Panc1 (cell line): ENCODE measurements around the gene AGBL1. TPM values are rescaled to one million over a fixed set of nuclear protein-coding genes. Genes with fewer than 3 reads are reported as not detected.

Experiments
- ATAC-seq: fragments of 200-7000 bp; cut with Tn5 transposase; 2 replicates; pipeline ENCODE4 v1.9.1; 2020; ENCODE audit warnings: mild to moderate bottlenecking, moderate library complexity
- BruUV-seq: library from RNA; stranded (reverse); fragments of 400-500 nt; replicated peaks from 2 replicates; lab custom pipeline; 2021; lab: Mats Ljungman, UMichigan
- CTCF ChIA-PET: fragments of 300-600 bp; sonication (Branson Sonifier 250); formaldehyde crosslinking; loops from one replicate; lab custom pipeline; 2022; ENCODE audit warnings: antibody characterized with exemption; lab: Charles Lee
- POLR2A ChIA-PET: fragments of 300-600 bp; sonication (Branson Sonifier 250); formaldehyde crosslinking; loops from one replicate; lab custom pipeline; 2022; ENCODE audit warnings: antibody characterized with exemption; lab: Charles Lee
- DNase-seq: peaks from one replicate; pipeline ENCODE4 v3.0.0-alpha.2; 2010; ENCODE audit warnings: low read depth, low spot score
- H3K27ac ChIP-seq: 2 replicates; pipeline ENCODE4 v1.5.1; 2011; ENCODE audit warnings: mild to moderate bottlenecking, low read length, inconsistent platforms
- H3K27me3 ChIP-seq: fragments of 200-500 bp; sonication (Bioruptor generic); 2 replicates; pipeline ENCODE4 v1.6.0; 2014; ENCODE audit warnings: low read length, inconsistent platforms; ENCODE audit not compliant: control insufficient read depth, insufficient read depth
- H3K36me3 ChIP-seq: fragments of 200-500 bp; sonication (Bioruptor generic); 2 replicates; pipeline ENCODE4 v1.5.1; 2014; ENCODE audit warnings: inconsistent platforms, mild to moderate bottlenecking, low read length, moderate library complexity; ENCODE audit not compliant: control insufficient read depth, insufficient read depth
- H3K4me1 ChIP-seq: 2 replicates; pipeline ENCODE4 v1.5.1; 2011; ENCODE audit warnings: inconsistent platforms, mild to moderate bottlenecking, low read length, moderate library complexity; ENCODE audit not compliant: control insufficient read depth, insufficient read depth
- H3K4me3 ChIP-seq, 2 experiments: 2 replicates each; pipeline ENCODE4 v1.5.1; 2011 to 2012; ENCODE audit warnings: low read depth in 2 of 2, low read length in 2 of 2, mild to moderate bottlenecking in 2 of 2, inconsistent platforms in 1 of 2, moderate library complexity in 1 of 2
- H3K9me3 ChIP-seq: fragments of 200-500 bp; sonication (Bioruptor generic); 2 replicates; pipeline ENCODE4 v1.5.1; 2014; ENCODE audit warnings: low read depth, mild to moderate bottlenecking, inconsistent platforms, low read length, moderate library complexity; ENCODE audit not compliant: control insufficient read depth, insufficient read depth
- POLR2AphosphoS5 ChIP-seq: IDR thresholded peaks from 2 replicates; pipeline ENCODE4 v1.6.1; 2012; ENCODE audit warnings: mild to moderate bottlenecking, low read depth, low read length, moderate library complexity
- SIN3A ChIP-seq: IDR thresholded peaks from 2 replicates; pipeline ENCODE4 v1.6.1; 2012; ENCODE audit warnings: low read depth, mild to moderate bottlenecking, low read length, moderate library complexity, borderline replicate concordance; ENCODE audit not compliant: insufficient read depth
- TCF7L2 ChIP-seq: IDR thresholded peaks from 2 replicates; pipeline ENCODE4 v1.6.1; 2011; ENCODE audit warnings: mild to moderate bottlenecking, low read depth, low read length, inconsistent platforms
- in situ Hi-C: cut with HindIII; loops from 2 replicates; pipeline ENCODE4 v1.10.0; 2016; ENCODE audit warnings: low sequenced_read_pairs, low pct_unique_long_range_greater_than_20kb
- intact Hi-C: fragments of 100-400 bp; cut with micrococcal nuclease; formaldehyde crosslinking; loops from one replicate; pipeline ENCODE4 v1.10.0; 2022; ENCODE audit not compliant: unreplicated experiment
- total RNA-seq: library from RNA; stranded (reverse); gene quantifications from one replicate; pipeline ENCODE4 v1.2.1, GENCODE V29; 2021; ENCODE audit not compliant: unreplicated experiment
- TF ChIP-seq, protein P1 (sequence below), 2 experiments: IDR thresholded peaks; 2 replicates each; pipeline ENCODE4 v1.6.1; 2011 to 2012; ENCODE audit warnings: low read depth in 2 of 2, control low read depth in 1 of 2, low read length in 1 of 2, mild to moderate bottlenecking in 1 of 2, moderate library complexity in 1 of 2; ENCODE audit not compliant: insufficient read depth in 1 of 2
- TF ChIP-seq, protein P2 (sequence below): fragments of 450-650 bp; IDR thresholded peaks from 2 replicates; pipeline ENCODE4 v1.5.1; 2017; ENCODE audit warnings: mild to moderate bottlenecking

The AGBL1 gene
- total RNA-seq, 1 experiment from 2014 or later, result not detected

DNA sequence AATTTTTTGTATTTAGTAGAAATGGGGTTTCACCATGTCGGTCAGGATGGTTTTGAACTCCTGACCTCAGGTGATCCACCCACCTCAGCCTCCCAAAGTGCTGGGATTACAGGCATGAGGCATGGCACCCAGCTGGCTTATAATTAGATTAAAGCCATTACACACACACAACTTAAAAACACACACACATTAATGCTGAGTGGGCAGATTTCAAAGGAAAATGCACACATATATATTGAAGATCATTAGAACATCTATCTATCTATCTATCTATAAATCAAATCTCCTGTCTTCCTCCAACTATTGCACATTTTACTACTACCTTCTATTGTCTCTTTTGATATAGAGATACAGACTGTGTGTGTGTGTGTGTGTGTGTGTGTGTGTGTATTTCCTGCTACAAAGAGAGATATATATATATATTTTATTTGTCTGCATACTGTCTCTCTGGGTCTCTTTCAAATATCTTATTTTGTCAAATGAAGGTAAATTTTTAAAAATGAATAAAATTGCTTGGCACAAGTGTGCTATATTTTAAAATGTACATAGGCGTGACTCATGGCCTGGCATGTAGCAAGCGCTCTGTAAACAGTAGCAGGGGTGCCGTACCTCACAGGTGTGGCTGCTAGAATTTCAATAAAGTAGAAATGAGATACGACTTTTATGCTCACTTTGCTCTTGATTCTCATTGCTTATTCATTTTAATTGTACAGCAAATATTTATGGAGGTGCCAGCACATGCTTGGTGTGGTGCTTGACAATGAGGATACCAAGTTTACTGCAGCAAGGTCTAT lies 655.8 kb downstream of the AGBL1 start:
- in situ Hi-C loops (no loop called here), intact Hi-C loops (no loop called here)
- Histone ChIP-seq H3K27ac (no peak overlapping the region), H3K4me3 (no peak overlapping the region), H3K4me1 (no peaks in the 10 kb centered on the region), H3K36me3 (no peaks in the 10 kb centered on the region), H3K27me3 (no peaks in the 10 kb centered on the region), H3K9me3 (no peaks in the 10 kb centered on the region)
- CTCF ChIA-PET, result no interaction called here
- POLR2A ChIA-PET, result no interaction called here
- no TSS peak for BruUV-seq
- TF ChIP-seq, protein P1, sequence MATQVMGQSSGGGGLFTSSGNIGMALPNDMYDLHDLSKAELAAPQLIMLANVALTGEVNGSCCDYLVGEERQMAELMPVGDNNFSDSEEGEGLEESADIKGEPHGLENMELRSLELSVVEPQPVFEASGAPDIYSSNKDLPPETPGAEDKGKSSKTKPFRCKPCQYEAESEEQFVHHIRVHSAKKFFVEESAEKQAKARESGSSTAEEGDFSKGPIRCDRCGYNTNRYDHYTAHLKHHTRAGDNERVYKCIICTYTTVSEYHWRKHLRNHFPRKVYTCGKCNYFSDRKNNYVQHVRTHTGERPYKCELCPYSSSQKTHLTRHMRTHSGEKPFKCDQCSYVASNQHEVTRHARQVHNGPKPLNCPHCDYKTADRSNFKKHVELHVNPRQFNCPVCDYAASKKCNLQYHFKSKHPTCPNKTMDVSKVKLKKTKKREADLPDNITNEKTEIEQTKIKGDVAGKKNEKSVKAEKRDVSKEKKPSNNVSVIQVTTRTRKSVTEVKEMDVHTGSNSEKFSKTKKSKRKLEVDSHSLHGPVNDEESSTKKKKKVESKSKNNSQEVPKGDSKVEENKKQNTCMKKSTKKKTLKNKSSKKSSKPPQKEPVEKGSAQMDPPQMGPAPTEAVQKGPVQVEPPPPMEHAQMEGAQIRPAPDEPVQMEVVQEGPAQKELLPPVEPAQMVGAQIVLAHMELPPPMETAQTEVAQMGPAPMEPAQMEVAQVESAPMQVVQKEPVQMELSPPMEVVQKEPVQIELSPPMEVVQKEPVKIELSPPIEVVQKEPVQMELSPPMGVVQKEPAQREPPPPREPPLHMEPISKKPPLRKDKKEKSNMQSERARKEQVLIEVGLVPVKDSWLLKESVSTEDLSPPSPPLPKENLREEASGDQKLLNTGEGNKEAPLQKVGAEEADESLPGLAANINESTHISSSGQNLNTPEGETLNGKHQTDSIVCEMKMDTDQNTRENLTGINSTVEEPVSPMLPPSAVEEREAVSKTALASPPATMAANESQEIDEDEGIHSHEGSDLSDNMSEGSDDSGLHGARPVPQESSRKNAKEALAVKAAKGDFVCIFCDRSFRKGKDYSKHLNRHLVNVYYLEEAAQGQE (IDR thresholded peaks at IDR 0.05; ENCODE audit: insufficient read depth in 1 of 2, low read depth in 2 of 2, low read length in 1 of 2), result no peak
- TF ChIP-seq SIN3A (no peak), TCF7L2 (no peak), POLR2AphosphoS5 (no peak)
- TF ChIP-seq, protein P2, sequence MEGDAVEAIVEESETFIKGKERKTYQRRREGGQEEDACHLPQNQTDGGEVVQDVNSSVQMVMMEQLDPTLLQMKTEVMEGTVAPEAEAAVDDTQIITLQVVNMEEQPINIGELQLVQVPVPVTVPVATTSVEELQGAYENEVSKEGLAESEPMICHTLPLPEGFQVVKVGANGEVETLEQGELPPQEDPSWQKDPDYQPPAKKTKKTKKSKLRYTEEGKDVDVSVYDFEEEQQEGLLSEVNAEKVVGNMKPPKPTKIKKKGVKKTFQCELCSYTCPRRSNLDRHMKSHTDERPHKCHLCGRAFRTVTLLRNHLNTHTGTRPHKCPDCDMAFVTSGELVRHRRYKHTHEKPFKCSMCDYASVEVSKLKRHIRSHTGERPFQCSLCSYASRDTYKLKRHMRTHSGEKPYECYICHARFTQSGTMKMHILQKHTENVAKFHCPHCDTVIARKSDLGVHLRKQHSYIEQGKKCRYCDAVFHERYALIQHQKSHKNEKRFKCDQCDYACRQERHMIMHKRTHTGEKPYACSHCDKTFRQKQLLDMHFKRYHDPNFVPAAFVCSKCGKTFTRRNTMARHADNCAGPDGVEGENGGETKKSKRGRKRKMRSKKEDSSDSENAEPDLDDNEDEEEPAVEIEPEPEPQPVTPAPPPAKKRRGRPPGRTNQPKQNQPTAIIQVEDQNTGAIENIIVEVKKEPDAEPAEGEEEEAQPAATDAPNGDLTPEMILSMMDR, result no peak
- DNase-seq (no peak), ATAC-seq (no peak)

DNA sequence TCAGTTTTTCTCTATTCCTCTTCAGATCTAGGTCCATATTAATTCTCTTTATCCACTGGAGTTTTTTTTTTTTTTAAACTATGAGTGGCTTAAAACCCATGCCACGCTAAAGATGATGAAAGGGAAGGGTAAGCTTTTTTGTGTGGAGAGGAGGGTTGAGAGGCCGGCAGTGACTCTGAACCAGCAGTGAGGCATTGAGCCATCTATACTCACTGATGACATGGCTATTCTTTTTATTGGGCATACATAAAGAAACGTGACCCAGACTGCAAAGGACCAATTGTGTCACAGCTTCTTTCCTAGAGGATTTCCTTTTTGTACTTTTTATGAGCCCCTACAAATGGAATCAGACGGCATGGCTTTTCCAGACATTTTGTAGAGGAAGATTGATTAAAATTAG lies 662.2 kb downstream of the AGBL1 start:
- Histone ChIP-seq H3K36me3 (no peaks in the 10 kb centered on the region), H3K4me1 (no peaks in the 10 kb centered on the region), H3K9me3 (no peaks in the 10 kb centered on the region), H3K27ac (no peak overlapping the region), H3K27me3 (no peaks in the 10 kb centered on the region), H3K4me3 (no peak overlapping the region)
- BruUV-seq, result no TSS peak
- CTCF ChIA-PET, result no interaction called here
- TF ChIP-seq TCF7L2 (no peak), POLR2AphosphoS5 (no peak), SIN3A (no peak)
- TF ChIP-seq, protein P1 (IDR thresholded peaks at IDR 0.05; ENCODE audit: insufficient read depth in 1 of 2, low read depth in 2 of 2, low read length in 1 of 2), result no peak
- TF ChIP-seq, protein P2, result no peak
- ATAC-seq (no peak), DNase-seq (no peak)
- in situ Hi-C loops (no loop called here), intact Hi-C loops (no loop called here)
- POLR2A ChIA-PET, result no interaction called here
